ENCODE measurements around the gene PACS1.
A peak's percentile ranks its signal among the peaks of the same experiment; 100 is the strongest.

The PACS1 gene

GRCh38 chr11:66143996-66144678 lies 74.1 kb downstream of the PACS1 start:
- DNase-seq, result no peak

DNA sequence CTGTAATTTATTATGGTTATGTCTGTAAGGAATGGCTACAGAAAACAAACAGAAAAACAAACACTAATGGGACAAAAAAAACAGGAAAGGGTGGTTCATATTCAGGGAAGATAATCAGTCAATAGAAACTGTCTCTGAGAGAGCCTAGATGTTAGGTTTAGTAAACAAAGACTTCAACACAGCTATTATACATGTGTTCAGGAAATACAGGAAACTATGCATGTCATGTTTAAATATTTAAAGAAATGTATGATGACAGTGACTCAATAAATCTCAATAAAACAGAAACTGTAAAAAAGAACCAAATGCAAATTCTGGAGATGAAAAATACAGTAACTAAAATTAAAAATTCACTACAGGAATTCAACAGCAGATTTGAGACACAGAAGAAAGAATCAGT lies 76.0 kb downstream of the PACS1 start:
- no peak for DNase-seq

GRCh38 chr11:66146940-66147339 lies 76.9 kb downstream of the PACS1 start:
- DNase-seq, result no peak

DNA sequence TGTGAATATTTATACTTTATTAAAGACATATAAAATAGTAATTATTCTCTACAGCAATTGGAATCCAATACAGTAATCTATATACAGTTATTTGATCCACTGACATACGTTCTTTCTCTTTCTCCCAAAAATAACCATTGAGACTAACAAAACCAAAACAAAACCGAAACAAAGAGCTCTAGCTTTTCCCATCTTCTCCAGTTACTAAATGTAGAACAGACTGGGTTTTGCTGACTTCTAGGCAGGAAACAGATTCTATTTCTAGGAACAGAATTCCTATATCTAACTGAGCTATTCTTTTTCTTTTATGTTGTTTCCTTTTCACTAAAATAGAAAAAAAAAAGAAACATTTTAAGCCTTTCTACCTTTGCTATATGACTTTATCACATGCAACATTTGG lies 80.1 kb downstream of the PACS1 start:
- DNase-seq, result no peak

DNA sequence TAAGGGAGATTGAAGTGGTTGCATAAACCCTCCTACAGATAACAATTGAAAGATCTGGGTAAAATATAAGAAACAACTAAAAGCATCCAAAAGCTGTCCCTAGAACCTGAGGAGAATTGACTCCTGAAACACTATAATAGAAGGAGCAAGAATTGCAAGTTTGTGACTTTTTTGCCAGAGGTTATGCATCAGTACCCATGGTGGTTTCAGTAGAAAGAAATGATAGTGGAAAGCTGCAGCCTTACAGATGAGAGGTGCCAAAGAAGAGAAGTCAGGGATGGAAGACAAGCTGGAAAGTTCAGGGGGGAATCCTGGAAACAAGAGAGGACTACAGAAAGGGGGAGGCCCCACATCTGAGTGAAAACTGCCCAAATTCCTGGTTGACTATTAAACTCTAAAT lies 80.7 kb downstream of the PACS1 start:
- DNase-seq, result no peak

GRCh38 chr11:66151273-66151672 lies 81.2 kb downstream of the PACS1 start:
- no peak for DNase-seq

- no peak for DNase-seq
Observed at GRCh38 chr11:66154109-66154508, 84.0 kb downstream of the PACS1 start.

DNA sequence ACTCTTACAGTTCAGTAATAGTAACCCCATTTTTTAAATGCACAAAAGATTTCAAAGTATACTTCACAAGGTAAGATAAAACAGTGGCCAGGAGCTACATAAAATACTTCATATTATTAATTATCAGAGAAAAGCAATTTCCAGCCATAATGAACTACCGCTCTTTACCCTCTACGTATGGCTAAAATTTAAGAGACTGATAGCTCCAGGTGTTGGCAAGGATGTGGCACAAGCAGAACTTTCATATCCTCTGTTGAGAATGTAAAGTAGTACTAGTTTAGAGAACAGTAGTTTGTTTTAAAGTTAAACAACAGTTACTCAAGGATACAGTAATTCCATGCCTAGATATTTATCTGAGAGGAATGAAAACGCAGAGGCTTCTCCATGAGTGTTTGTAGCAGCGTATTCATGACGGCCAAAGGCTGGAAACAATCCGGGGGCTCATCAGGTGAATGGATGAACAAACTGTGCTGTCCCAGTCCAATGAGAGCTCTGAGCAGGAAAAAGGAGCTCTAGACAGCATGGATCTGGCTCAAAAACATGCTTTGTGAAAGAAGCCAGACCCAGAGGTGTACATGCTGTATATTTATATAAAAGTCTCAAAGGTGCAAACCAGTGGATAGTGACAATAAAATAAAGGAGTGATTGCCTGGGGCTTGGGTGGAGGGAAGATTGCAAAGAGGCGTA lies 85.5 kb downstream of the PACS1 start:
- DNase-seq, result no peak

- no peak for DNase-seq
Observed at GRCh38 chr11:66157182-66157864, 87.3 kb downstream of the PACS1 start.

DNA sequence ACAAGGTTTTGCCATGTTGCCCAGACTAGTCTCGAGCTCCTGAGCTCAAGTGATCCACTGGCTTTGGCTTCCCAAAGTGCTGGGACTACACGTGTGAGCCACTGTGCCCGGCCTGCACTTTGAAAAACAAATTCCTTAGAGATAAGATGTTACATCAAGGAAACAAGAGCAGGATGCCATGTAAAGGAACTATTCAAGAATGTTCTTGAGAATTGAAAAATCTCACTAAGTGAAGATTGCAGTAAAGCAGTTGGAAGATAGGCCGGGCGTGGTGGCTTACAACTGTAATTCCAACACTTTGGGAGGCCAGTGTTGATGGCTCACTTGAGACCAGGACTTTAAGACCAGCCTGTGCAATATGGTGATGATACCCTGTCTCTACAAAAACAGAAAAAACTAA lies 88.1 kb downstream of the PACS1 start:
- DNase-seq, result no peak

DNA sequence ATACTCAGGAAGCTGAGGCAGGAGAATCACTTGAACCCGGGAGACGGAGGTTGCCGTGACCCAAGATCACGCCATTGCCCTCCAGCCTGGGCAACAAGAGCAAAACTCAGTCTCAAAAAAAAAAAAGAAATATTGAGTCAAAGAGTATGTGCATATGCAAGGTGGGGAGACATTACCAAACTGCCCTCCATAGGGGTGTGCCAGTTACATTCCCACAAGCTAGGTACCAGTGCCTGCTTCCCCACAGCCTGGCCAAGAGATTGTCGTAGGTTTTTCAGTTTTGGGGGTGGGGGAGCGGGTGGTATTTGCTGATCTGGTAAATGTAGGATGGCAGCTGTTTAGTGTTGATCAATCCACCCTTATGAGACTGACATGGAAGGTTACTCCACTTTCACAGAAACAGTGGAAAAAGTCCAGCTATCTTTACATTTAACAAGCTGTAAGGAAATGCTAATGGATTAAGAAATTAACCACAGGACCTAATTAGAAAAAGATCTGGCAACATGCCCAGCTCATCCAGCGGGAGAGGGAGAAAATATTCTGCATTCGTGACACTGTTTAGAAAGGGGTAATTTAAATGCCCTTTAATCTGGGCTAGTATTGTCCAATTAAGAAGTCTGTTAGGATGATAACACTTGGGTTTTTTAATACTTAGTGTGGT lies 89.4 kb downstream of the PACS1 start:
- no peak for DNase-seq

DNA sequence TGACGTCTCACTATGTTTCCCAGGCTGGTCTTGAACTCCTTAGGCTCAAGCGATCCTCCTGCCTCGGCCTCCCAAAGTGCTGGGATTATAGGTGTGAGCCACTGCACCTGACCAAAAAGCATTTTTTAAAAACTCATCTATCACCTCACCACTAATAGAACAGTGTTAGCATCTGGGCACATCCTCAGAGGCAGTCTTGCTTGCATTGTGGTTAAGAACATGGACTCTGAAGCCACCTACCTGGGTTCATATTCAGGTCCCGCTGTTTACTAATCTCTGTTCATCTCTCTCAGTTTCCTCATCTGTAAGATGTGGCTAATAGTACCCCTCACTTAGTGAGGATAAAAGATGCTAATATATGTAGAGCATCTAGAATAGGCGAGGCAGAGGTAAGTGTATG lies 90.6 kb downstream of the PACS1 start:
- no peak for DNase-seq

DNA sequence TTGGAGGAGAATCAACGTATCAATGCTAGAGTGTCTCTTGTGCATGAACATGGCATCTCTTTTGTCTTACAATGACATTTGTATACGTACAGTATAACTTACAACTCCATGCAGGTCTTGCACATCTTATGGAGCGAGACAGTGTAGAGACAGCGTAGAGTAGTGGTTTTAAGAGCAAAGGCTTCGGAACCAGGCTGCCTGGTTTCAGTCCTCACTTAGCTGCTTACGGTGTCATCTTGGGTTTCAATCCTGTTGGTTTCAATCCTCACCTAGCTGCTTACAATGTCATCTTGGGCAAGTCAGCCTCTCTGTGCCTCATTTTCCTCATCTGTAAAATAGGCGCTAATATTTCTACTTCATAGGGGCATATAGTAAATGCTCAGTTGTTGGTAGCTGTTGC lies 98.2 kb downstream of the PACS1 start:
- no peak for DNase-seq

GRCh38 chr11:66172146-66172545 lies 102.1 kb downstream of the PACS1 start:
- no peak for DNase-seq

DNA sequence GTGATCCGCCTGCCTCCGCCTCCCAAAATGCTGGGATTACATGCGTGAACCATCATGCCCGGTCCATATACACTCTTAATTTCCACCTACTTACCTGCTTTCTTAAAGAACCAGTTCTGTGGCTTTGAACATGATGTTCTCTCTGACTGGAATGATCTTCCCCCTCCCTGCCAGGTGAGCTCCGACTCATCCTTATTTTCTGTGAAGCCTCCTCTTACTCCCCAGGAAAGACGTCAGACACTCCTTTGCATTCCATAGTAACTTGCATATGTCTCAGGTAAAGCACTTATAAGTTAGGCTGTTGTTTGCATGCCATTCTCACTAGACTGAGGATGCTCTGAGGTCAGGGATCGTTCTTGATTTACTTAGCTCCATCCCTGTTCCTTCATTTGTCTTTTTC lies 106.6 kb downstream of the PACS1 start:
- DNase-seq, result no peak

DNA sequence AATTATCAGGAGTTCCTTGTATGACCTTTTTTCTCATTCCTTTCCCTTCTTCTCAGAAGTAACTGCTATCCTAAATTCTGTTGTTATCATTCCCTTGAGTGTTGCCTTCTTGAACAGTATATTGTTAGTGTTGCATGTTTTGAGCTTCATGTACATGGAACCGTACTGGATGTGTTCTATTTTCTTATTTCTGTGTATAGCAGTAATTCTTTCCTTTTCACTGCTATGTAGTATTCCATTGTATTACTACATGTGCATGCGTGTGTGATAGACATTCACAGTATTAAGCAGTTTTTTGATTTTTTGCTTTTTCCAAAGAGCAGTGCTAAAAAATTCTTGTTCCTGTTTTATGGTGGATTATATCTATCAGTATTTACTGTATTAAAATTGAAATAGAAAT lies 108.1 kb downstream of the PACS1 start:
- no peak for DNase-seq

- no peak for DNase-seq
Observed at GRCh38 chr11:66178871-66179270, 108.8 kb downstream of the PACS1 start.

- DNase-seq, result no peak
Observed at GRCh38 chr11:66181632-66182315, 111.7 kb downstream of the PACS1 start.

GRCh38 chr11:66183494-66184048 lies 113.5 kb downstream of the PACS1 start:
- peak; percentile 41 for DNase-seq

- no peak for DNase-seq
Observed at GRCh38 chr11:66184728-66185127, 114.7 kb downstream of the PACS1 start.

DNA sequence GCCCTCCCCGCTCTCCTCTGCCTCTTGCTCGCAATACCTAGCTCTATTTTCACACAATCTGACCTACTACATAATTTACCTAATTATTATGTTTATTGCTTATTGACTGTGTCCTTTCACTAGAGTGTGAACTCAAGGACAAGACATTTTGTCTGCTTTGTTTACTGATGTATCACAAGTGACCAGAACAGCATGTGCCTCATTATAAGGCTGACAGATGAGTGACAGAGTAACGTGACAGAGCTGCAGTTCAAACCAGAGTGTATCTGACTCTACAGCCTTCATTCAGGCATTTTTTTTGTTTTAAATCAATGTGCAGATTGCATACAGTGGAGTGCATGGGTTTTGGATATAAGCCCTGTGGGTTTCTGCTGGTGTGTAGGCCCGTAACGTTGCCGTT lies 116.4 kb downstream of the PACS1 start:
- DNase-seq, result no peak

DNA sequence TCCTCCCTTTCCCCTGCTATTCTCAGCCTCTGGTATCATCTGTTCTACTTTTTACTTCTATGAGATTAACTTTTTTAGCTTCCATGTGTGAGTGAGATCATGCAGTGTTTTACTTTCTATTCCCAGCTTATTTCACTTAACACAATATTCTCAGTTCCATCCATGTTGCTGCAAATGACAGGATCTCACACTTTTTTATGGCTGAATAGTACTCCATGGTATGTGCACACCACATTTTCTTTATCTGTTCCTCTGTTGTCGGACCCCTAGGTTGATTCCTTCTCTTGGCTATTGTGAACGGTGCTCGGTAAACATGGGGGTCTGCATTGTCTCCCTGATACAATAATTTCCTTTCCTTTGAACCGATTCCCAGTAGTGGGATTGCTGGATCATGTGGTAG lies 117.4 kb downstream of the PACS1 start:
- DNase-seq, result no peak

- no peak for DNase-seq
Observed at GRCh38 chr11:66188580-66188979, 118.5 kb downstream of the PACS1 start.
